Measurements from ENCODE around the gene PPP3CA. TPM values are rescaled to one million over a fixed set of nuclear protein-coding genes. Genes with fewer than 3 reads are reported as not detected.

PPP3CA gene
- total and polyA plus RNA-seq, 2 of the 8 experiments (the other 6 are each of a cell fraction or from before 2014, with no cell fraction given) = 7.9 to 35.0 TPM

DNA sequence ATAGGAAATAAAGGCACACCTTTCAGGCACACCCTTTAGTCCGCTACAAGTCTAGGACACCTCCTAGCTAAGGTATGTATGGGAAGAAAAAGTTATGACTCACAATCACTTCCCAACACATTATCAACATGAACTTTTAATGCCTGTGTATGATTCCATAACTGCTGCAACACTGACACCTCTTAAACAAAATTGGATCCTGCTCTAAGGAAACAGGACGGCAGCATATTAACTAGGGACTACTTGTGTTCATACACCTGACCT is 2.4 kb upstream of the PPP3CA start:
- Histone ChIP-seq H2AK5ac (ENCODE audit: low read depth, low read length) (no peak overlapping the region), H3K14ac (ENCODE audit: insufficient read length) (no peak overlapping the region), H4K8ac (ENCODE audit: extremely low read depth, insufficient read depth, low read length) (no peak overlapping the region), H3K79me1 (ENCODE audit: low read depth, low read length) (peaks cover 2% of the 10 kb centered on the region; the same call in 1 of the 2 replicates), H3K79me2 (ENCODE audit: control insufficient read depth in 1 of 2, insufficient read depth in 2 of 2, low read length in 2 of 2) (peaks cover 0 to 10% of the 10 kb centered on the region in 2 experiments; a peak in 2 of 4 replicates), H3K9me3 (ENCODE audit: insufficient read depth in 2 of 2, low read depth in 1 of 2, low read length in 1 of 2) (no peaks in the 10 kb centered on the region), H3K23me2 (ENCODE audit: low read depth, low read length) (peaks cover 18% of the 10 kb centered on the region), H3K4ac (replicated peaks; ENCODE audit: insufficient read length, low read depth, low read length) (no peak overlapping the region), H4K91ac (replicated peaks; ENCODE audit: insufficient read length, low read length) (no peak overlapping the region), H2BK120ac (replicated peaks; ENCODE audit: low read depth, low read length) (no peak overlapping the region), H3K4me3 (ENCODE audit: extremely low read depth in 1 of 4, insufficient read depth in 2 of 4, low read depth in 3 of 4, low read length in 4 of 4) (no peak overlapping the region), H3K56ac (replicated peaks; ENCODE audit: insufficient read length, low read depth, low read length) (no peak overlapping the region), H2BK15ac (ENCODE audit: low read length) (no peak overlapping the region), H2AFZ (ENCODE audit: low read length) (no peak overlapping the region), H4K5ac (ENCODE audit: insufficient read length, low read depth, low read length) (no peak overlapping the region), H3K18ac (ENCODE audit: extremely low read depth, low read length) (no peak overlapping the region), H2BK5ac (ENCODE audit: low read depth, low read length) (no peak overlapping the region), H3K9ac (replicated peaks in 1 of 4; ENCODE audit: extremely low read depth in 1 of 4, low read depth in 3 of 4, low read length in 3 of 4) (no peak overlapping the region), H3K4me1 (replicated peaks in 1 of 4; ENCODE audit: control insufficient read depth in 3 of 4, insufficient read depth in 4 of 4, low read length in 3 of 4) (peaks cover 0 to 9% (median 5%) of the 10 kb centered on the region in 4 experiments; a peak in 6 of 7 replicates), H2BK12ac (ENCODE audit: low read depth, low read length) (no peak overlapping the region), H3K4me2 (ENCODE audit: insufficient read depth in 1 of 2, low read depth in 2 of 2, low read length in 2 of 2) (no peak overlapping the region), H3K27me3 (replicated peaks in 1 of 4; ENCODE audit: control insufficient read depth in 3 of 4, extremely low read depth in 1 of 4, insufficient read depth in 3 of 4, low read length in 3 of 4) (peaks cover 0 to 7% (median 4%) of the 10 kb centered on the region in 4 experiments; a peak in 4 of 7 replicates), H2BK20ac (ENCODE audit: low read length) (no peak overlapping the region), H4K20me1 (replicated peaks in 1 of 2; ENCODE audit: control insufficient read depth in 1 of 2, insufficient read depth in 2 of 2, low read length in 2 of 2) (peaks cover 0 to 2% of the 10 kb centered on the region in 2 experiments), H3K27ac (ENCODE audit: low read depth, low read length) (no peak overlapping the region), H3K36me3 (ENCODE audit: control insufficient read depth in 2 of 4, insufficient read depth in 4 of 4, low read length in 3 of 4) (no peaks in the 10 kb centered on the region), H3K23ac (ENCODE audit: insufficient read length) (no peak overlapping the region)
- DNase-seq (ENCODE audit: low read depth in 1 of 2, low spot score in 2 of 2) = no peak
- ChIA-PET CTCF (ENCODE audit: partially characterized antibody) (interaction anchor here (0.8 to 1.1 kb wide), 2 partner anchors 48 to 523 kb away, joined by 3 read pairs; no protein-coding TSS in a partner anchor), POLR2A (ENCODE audit: partially characterized antibody) (no interaction called here)
- 92% methylated on average over 2 of the region's 2 CpGs; no CpG with 5 or more reads in 1 of the 2 experiments for WGBS, 2 experiments (ENCODE audit: extremely low coverage in 1 of 2, insufficient coverage in 1 of 2, insufficient read length in 1 of 2, insufficient replicate concordance in 2 of 2, low coverage in 1 of 2, low lambda C conversion rate in 2 of 2, missing lambda C conversion rate in 1 of 2)
- no peak for FAIRE-seq
- TF ChIP-seq MAFK (IDR thresholded peaks at IDR 0.05; ENCODE audit: low read depth, low read length) = no peak
- TF ChIP-seq GTF2F1 (IDR thresholded peaks at IDR 0.05; ENCODE audit: borderline replicate concordance, low read depth, low read length) = no peak
- TF ChIP-seq HDAC6 (IDR thresholded peaks at IDR 0.05; ENCODE audit: low read depth, low read length) = no peak
- no peak for TF ChIP-seq CREB1 (IDR thresholded peaks at IDR 0.05)
- TF ChIP-seq TEAD4 (IDR thresholded peaks at IDR 0.05; ENCODE audit: low read depth, low read length) = no peak
- TF ChIP-seq, protein P1, sequence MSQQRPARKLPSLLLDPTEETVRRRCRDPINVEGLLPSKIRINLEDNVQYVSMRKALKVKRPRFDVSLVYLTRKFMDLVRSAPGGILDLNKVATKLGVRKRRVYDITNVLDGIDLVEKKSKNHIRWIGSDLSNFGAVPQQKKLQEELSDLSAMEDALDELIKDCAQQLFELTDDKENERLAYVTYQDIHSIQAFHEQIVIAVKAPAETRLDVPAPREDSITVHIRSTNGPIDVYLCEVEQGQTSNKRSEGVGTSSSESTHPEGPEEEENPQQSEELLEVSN (IDR thresholded peaks at IDR 0.05) = no peak
- no peak for TF ChIP-seq TCF12 (IDR thresholded peaks at IDR 0.05; ENCODE audit: low read depth, low read length)
- no peak for TF ChIP-seq EGR1 (IDR thresholded peaks at IDR 0.05; ENCODE audit: borderline replicate concordance, low read depth, low read length)
- TF ChIP-seq RAD21 (IDR thresholded peaks at IDR 0.05 in 1 of 2, conservative IDR thresholded peaks at IDR 0.05 in 1 of 2; ENCODE audit: low read depth in 2 of 2, low read length in 2 of 2) = no peak

All from H1 (cell line).